ES-I3 (cell line): ENCODE data around the gene OR14C36.

ENCODE experiments used
- H3K36me3 ChIP-seq: 2 replicates; pipeline ENCODE4 v1.6.1; 2013; ENCODE audit warnings: mild to moderate bottlenecking, low read length, control low read depth, moderate library complexity; ENCODE audit not compliant: insufficient read depth
- H3K4me1 ChIP-seq: 2 replicates; pipeline ENCODE4 v1.6.1; 2013; ENCODE audit warnings: mild to moderate bottlenecking, control low read depth, low read length; ENCODE audit not compliant: insufficient read depth
- H3K9ac ChIP-seq: 2 replicates; pipeline ENCODE4 v1.6.1; 2013; ENCODE audit warnings: low read depth, mild to moderate bottlenecking, low read length, moderate library complexity
- H3K9me3 ChIP-seq: 2 replicates; pipeline ENCODE4 v1.6.1; 2013; ENCODE audit warnings: mild to moderate bottlenecking, low read length, moderate library complexity; ENCODE audit not compliant: control insufficient read depth, insufficient read depth

Gene OR14C36

GRCh38 chr1:248380854-248381253 lies 32.3 kb downstream of the OR14C36 start:
- Histone ChIP-seq H3K36me3 (no peaks in the 10 kb centered on the region), H3K9me3 (no peaks in the 10 kb centered on the region), H3K9ac (no peak overlapping the region), H3K4me1 (no peaks in the 10 kb centered on the region)

- no peaks in the 10 kb centered on the region for H3K36me3 ChIP-seq
- no peaks in the 10 kb centered on the region for H3K9me3 ChIP-seq
- H3K4me1 ChIP-seq = no peaks in the 10 kb centered on the region
- no peak overlapping the region for H3K9ac ChIP-seq
Observed at GRCh38 chr1:248388426-248388825, 39.9 kb downstream of the OR14C36 start.

GRCh38 chr1:248393050-248393449 lies 44.5 kb downstream of the OR14C36 start:
- H3K9me3 ChIP-seq = no peaks in the 10 kb centered on the region
- H3K9ac ChIP-seq = no peak overlapping the region
- no peaks in the 10 kb centered on the region for H3K4me1 ChIP-seq
- no peaks in the 10 kb centered on the region for H3K36me3 ChIP-seq
